ENCODE measurements around the gene SNAP25. TPM values are rescaled to one million over a fixed set of nuclear protein-coding genes. Genes with fewer than 3 reads are reported as not detected.

The SNAP25 gene
- total RNA-seq, 1 donor from 2014 or later = 0.43 TPM

DNA sequence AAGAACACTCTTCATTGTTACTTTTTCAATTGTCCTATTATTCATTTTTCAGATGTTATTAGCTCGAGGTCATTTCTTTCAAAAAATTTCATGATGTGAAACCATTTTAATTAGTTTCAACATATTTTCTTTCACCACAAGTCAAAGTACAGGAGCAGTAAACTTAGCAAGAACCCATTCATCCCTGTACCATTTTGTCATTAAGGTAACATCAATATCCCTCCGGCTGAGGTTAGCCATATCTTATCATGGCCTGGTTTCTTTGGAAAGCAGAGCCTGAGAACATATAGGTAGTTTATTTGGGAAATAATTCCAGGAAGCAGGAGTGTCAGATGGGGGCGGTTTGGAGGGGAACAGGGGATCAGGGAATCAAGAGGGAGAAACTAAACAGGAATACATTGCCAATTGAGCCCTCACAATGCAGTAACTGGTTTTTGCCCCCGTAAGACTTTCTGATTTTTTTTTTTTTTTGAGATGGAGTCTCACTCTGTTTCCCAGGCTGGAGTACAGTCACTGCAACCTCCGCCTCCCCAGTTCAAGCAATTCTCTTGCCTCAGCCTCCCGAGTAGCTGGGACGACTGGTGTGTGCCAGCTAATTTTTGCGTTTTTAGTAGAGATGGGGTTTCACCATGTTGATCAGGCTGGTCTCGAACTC, 131.7 kb downstream of the SNAP25 start:
- TF ChIP-seq, protein P1, sequence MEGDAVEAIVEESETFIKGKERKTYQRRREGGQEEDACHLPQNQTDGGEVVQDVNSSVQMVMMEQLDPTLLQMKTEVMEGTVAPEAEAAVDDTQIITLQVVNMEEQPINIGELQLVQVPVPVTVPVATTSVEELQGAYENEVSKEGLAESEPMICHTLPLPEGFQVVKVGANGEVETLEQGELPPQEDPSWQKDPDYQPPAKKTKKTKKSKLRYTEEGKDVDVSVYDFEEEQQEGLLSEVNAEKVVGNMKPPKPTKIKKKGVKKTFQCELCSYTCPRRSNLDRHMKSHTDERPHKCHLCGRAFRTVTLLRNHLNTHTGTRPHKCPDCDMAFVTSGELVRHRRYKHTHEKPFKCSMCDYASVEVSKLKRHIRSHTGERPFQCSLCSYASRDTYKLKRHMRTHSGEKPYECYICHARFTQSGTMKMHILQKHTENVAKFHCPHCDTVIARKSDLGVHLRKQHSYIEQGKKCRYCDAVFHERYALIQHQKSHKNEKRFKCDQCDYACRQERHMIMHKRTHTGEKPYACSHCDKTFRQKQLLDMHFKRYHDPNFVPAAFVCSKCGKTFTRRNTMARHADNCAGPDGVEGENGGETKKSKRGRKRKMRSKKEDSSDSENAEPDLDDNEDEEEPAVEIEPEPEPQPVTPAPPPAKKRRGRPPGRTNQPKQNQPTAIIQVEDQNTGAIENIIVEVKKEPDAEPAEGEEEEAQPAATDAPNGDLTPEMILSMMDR (IDR thresholded peaks at IDR 0.05) = no peak
- H3K4me3 ChIP-seq = no peak overlapping the region
- H3K4me1 ChIP-seq = peaks cover 0 to 2% of the 10 kb centered on the region in 2 donors
- no peak overlapping the region for H3K27ac ChIP-seq
- DNase-seq (ENCODE audit: low spot score in 2 of 2) = no peak
- intact Hi-C loops (cut with DNase I) = no loop called here
- no peaks in the 10 kb centered on the region for H3K9me3 ChIP-seq
- H3K36me3 ChIP-seq = no peaks in the 10 kb centered on the region
- no peaks in the 10 kb centered on the region for H3K27me3 ChIP-seq

DNA sequence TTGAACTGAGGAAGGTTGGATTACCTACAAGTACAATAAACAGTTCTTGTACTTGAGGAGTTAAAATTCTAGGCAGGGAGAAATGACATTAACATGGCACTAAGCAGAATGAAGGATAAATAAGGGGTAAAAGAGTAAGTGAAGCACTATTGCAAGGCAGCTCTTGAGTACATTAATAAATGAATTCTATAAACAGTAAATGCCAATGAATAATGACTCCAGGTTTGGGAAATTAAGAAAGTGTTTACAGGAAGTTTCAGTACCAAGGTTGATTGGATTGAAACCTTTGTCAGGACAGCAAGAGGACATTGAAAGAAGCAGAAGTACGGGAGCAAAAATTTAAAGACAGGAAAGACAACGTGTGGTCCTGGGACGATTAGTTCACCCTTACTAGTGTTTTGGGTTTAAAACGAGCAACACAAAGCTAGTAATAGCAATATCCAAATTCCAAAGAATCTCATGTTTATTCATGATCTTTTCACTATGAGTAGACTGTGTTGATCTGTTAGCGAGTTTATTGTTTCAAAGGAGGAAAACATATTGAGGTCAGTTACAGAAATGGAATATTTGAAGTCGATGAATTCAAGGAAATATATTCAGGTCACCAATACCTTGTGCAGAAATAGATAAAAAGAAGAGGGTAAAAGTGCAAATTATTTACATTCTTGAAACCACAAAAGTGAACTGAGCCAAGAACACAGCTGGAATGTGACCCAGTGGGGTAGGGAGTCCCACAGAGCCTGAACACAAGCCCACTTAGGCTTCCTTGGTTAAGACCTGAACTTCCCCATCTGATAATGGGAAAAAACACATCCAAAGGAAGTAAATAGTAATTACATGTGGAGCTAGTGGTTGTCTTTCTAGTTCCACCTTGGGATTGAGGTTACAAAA, 134.5 kb downstream of the SNAP25 start:
- no peaks in the 10 kb centered on the region for H3K9me3 ChIP-seq
- H3K27me3 ChIP-seq = no peaks in the 10 kb centered on the region
- peaks cover 0 to 2% of the 10 kb centered on the region in 2 donors for H3K4me1 ChIP-seq
- TF ChIP-seq, protein P1 (IDR thresholded peaks at IDR 0.05) = no peak
- no peak for DNase-seq (ENCODE audit: low spot score in 2 of 2)
- no peak overlapping the region for H3K27ac ChIP-seq
- no peak overlapping the region for H3K4me3 ChIP-seq
- intact Hi-C loops (cut with DNase I) = no loop called here
- no peaks in the 10 kb centered on the region for H3K36me3 ChIP-seq

DNA sequence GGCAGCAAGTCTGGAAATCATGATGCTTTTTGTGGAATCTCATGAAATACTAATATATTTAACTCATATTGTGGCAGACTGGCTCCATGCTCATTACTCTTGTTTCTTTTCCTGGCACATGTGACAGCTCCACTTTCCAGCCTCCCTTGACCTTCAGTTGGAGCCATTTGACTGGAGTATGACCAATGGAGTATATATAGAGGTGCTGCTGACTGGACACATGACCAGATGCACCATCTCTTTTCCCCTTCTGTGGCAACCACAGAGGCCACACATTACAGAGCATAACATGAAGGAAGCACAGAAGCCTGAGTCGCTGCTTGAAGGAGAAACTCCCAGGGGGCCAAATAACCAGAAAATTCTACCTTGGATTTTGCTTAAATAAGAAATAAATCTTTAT, 138.0 kb downstream of the SNAP25 start:
- no peak for DNase-seq (ENCODE audit: low spot score in 2 of 2)
- TF ChIP-seq, protein P1 (IDR thresholded peaks at IDR 0.05) = no peak
- Histone ChIP-seq H3K27ac (peak overlapping the region in 1 of 2 donors; percentile 2), H3K9me3 (no peaks in the 10 kb centered on the region), H3K4me3 (no peak overlapping the region), H3K36me3 (no peaks in the 10 kb centered on the region), H3K27me3 (no peaks in the 10 kb centered on the region), H3K4me1 (peaks cover 0 to 2% of the 10 kb centered on the region in 2 donors)
- intact Hi-C loops (cut with DNase I) = no loop called here

Other genes starting within 250 kb of the SNAP25 start
- 9.0 TPM for gene ANKEF1, start 183.8 kb upstream of the SNAP25 start, total RNA-seq
- 7.3 TPM for gene MKKS, start 215.4 kb downstream of the SNAP25 start, total RNA-seq
- 4.5 TPM for gene SLX4IP, start 216.5 kb downstream of the SNAP25 start, total RNA-seq